CD4-positive, alpha-beta T cell treated with Interleukin-10 for 1 hour (primary cell): Measurements from ENCODE around the gene WDR18.

Experiments
- DNase-seq: peaks from one replicate; pipeline ENCODE4 v3.0.0-alpha.2; 2020

WDR18 gene

DNA sequence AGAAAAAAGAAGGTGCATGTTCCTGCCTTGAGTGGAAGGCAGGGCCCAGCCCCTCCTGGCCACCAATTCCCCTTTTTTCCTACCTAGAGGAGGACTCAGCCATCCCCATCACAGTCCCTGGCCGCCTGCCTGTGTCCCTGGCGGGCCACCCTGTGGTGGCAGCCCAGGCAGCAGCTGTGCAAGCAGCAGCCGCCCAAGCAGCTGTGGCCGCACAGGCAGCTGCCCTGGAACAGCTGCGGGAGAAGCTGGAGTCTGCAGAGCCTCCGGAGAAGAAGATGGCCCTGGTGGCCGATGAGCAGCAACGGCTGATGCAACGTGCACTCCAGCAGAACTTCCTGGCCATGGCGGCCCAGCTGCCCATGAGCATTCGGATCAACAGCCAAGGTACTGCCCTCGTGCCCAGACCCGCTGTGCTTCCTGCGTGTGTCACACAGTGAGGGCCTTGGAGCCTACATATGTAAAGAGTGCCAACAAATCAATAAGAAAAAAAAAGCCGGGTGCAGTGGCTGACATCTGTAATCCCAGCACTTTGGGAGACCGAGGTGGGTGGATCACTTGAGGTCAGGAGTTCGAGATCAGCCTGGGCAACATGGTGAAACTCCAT is 17.6 kb upstream of the WDR18 start:
- DNase-seq: no peak

GRCh38 chr19:970695-971094 is 13.4 kb upstream of the WDR18 start:
- no peak for DNase-seq

- no peak for DNase-seq
Measured at GRCh38 chr19:971795-972194, 12.3 kb upstream of the WDR18 start.

GRCh38 chr19:972281-972680 is 11.9 kb upstream of the WDR18 start:
- DNase-seq: no peak

- no peak for DNase-seq
Measured at GRCh38 chr19:973726-974563, 10.2 kb upstream of the WDR18 start.

GRCh38 chr19:974564-975257 is 9.4 kb upstream of the WDR18 start:
- DNase-seq: no peak

DNA sequence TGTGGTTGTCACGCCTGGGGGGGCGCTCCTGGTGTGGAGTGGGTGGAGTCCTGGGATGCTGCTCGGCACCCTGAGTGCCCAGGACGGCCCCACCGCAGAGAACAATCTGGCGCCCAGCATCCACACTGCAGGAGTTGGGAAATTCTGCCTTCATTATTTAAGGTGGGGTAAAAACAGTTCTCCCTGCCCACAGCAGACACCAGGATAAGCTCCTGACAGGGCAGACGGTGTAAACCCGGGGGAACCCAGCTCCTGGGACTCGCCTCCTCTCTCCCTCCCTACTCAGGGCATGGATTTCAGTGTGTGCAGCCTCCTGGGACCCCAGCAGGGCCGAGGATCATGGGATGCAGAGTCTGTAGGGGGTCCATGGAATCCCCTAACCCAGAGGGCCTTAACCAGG is 7.7 kb upstream of the WDR18 start:
- no peak for DNase-seq

DNA sequence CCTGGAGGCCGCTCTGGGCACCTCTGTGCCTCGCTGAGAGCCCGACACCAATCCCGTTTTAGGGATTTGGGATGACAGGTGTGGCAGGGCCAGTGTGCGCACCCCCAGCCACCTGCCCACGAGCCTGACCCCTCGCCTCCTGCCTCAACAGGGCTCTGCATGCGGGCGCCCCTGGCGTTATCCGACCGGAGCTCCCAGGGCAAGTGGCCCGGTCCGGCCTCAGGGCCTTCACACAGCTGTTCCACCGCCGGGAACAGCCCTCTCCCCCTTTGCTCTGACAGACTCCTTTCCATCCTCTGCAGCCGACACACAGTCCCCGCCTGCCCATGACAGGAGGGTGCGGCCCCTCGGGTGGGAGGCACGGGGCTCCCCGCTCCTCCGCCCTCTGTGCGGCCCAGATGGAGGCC is 7.1 kb upstream of the WDR18 start:
- no peak for DNase-seq

DNA sequence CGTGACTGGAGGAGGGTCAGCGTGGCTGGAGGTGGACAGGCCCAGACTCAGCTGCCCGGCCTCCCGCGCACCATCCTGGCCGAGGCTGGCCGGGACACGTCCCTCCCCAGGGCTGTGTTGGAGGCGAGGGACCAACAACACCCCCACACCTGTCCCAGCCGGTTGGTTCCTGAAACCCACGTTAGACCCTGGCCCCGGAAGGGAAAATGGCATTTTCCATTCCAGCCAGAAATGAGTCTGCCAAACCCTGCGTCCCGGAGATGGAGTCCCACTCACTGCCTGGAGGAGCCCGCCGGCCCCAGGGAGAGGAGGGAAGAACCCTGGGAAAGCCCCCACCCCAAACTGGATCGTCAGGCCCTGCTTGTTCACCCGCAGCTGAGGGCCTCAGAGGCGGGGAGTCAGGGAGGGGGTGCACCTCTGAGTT is 4.8 kb upstream of the WDR18 start:
- no peak for DNase-seq

DNA sequence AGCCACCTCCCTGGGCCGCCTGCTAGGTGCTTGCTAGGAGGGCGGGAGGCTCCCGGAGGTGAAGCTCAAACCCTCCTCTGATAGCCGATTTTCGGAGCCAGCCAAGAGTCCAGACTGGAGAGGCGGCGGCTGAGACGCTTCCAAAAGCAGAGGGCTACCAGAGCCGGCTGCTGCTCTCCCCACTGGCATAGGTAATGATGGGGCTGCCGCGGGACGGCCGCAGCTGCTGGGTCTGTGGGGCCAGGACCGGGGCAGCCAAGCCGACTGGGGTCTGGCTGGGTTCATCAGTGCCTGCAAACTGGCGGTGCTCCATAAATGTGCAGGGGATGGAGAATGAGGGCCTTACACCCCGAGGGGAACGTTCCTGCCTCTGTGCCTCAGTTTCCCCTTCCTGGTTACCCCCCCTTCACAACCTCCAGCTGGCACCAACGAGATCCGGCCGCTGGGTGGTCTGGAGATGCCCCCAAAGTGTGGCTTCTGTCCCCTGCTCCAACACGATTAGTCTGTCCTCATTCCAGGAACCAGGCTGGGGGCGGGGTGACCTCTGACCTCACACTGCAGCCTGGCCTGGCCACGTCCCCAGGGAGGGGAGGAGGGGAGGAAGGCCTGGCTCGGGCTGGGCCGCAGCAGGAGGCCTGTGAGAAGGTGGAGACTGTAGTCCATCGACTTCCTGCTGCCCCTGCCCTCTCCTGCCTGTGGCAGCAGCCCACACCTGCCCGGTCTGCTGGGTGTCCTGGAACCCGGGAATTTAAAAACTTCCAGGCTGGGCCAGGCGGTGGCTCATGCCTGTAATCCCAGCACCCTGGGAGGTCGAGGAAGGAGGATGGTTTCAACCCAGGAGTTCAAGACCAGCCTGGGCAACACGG is 3.8 kb upstream of the WDR18 start:
- no peak for DNase-seq

GRCh38 chr19:982567-983170 is 1.5 kb upstream of the WDR18 start:
- DNase-seq: peak; percentile 78

- no peak for DNase-seq
Measured at GRCh38 chr19:986083-986482, 1.9 kb downstream of the WDR18 start.

DNA sequence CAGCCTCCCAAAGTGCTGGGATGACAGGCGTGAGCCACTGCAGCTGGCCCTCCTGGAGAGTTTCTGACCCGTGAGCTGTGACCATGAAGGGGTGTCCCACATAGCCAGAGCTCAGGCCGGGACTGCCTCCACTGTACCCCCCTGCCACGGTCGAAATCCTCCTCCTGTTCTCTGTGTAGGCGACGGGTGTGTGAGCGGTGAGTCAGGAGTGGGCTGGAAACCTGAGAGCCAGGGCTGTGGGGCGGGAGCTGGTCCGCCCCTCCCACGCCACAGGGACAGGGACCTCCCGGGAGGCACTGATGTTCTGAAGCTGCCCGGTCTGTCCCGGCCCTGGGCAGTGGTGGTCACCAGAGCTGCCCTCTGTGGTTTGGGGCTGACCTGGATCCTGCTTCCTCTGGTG is 3.9 kb downstream of the WDR18 start:
- no peak for DNase-seq

DNA sequence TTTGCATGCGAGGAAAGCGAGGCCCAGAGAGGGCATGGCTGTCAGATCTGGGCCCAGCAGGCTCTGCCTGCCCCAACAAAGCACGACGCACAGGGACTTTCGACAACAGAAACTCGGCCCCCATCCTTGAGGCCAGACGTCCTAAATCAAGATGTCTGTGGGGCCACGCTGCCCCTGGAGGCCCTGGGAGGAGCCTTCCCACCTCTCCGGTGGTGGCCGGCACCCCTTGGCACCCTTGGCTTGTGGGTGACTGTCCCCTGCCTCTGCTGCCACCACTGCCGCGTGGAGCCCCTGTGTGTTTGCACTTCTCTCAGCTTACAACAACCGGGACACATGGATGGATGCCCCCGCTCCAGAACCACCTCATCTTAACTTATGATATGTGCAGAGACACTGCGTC is 4.4 kb downstream of the WDR18 start:
- DNase-seq: no peak

- no peak for DNase-seq
Measured at GRCh38 chr19:989381-990081, 5.4 kb downstream of the WDR18 start.

DNA sequence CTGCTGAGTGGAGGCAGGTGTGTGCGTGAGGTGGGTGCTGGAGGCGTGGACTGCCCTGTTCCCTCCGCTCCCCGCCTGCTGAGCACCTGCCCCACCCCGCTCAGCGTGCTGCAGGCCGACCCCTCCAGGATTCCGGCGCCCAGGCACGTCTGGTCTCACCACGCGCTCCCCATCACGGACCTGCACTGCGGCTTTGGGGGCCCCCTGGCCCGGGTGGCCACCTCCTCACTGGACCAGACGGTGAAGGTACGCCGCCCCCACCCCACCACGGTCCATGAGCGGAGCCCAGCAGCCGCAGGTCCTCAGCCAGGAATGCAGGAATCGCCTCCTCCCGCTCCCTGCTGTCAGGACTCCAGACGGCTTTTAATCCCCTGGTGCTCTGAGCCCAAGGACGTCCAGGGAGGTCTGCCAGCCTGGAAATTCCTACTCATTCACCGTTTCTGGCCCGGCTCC is 6.0 kb downstream of the WDR18 start:
- DNase-seq: no peak

GRCh38 chr19:990746-991145 is 6.6 kb downstream of the WDR18 start:
- no peak for DNase-seq

- DNase-seq: peak; percentile 55
Measured at GRCh38 chr19:991174-991931, 7.2 kb downstream of the WDR18 start.

DNA sequence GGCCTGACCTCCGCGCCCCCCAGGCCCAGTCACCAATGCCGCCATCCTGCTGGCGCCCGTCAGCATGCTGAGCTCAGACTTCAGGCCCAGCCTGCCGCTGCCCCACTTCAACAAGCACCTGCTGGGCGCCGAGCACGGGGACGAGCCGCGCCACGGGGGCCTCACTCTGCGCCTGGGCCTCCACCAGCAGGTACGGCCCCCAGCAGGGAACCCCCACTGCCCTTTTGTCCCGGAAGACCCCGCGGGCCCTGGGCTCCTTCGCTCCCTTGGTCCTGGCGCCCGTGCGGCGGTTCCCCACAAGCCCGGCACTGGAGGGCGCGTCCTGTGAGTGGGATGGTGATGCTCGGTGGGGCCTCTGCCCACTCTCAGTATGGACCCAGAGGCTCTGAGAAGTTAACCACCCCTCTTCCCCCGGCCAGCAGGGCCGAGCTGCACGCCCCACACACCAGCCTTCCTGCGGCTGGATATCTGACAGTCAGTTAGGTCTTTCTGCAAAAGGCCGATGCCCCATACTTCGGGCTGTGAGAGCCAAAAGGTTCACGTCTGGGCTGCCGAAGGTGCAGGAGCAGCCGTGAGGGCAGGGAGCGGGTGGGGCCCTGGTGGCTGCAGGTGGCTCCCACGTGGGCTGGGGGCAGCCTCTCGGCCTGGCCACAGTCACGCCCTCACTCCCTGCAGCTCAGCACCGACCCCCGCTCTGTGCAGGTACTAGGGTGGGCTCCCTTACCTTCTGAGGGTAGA is 8.0 kb downstream of the WDR18 start:
- DNase-seq: no peak

DNA sequence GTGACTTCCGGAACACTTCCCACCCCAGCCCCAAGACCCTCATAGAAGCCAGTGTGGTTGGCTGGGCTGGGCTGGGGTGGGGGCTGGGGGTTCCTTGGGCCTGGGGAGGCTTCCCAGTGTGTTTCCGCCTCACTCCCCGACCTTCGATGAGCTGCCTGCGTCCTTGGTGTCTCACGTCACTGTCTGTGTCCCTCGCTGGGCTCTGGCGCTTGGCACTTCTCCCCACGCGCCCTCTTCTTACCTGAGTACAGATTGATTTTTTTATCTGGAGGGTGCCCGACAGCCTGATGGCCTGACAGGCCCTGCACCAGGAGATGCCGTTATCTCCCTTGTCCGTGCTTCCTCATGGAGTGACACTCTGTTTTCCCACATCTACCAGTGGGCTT is 8.5 kb downstream of the WDR18 start:
- DNase-seq: no peak
